Neuronal stem cell (in vitro differentiated cells): ENCODE measurements around the gene TMEM255B.

Source experiments
- DNase-seq: peaks from one replicate; pipeline ENCODE4 v3.0.0-alpha.2; 2013; ENCODE audit warnings: low spot score
- H2AFZ ChIP-seq: one replicate; pipeline ENCODE4 v1.6.1; 2013; ENCODE audit warnings: mild to moderate bottlenecking, low read length, inconsistent platforms
- H2AK5ac ChIP-seq: 2 replicates; pipeline ENCODE4 v1.6.1; 2013; ENCODE audit warnings: low read depth, mild to moderate bottlenecking, inconsistent platforms, low read length, moderate library complexity, mixed read lengths
- H2BK120ac ChIP-seq: 2 replicates; pipeline ENCODE4 v1.6.1; 2013; ENCODE audit warnings: low read depth, mild to moderate bottlenecking, inconsistent platforms, low read length, moderate library complexity, mixed read lengths
- H2BK12ac ChIP-seq: one replicate; pipeline ENCODE4 v1.6.1; 2013; ENCODE audit warnings: low read length, inconsistent platforms
- H2BK15ac ChIP-seq: 2 replicates; pipeline ENCODE4 v1.6.1; 2013; ENCODE audit warnings: mild to moderate bottlenecking, low read length, inconsistent platforms, mixed read lengths
- H2BK5ac ChIP-seq: one replicate; pipeline ENCODE4 v1.6.1; 2013; ENCODE audit warnings: inconsistent platforms, mild to moderate bottlenecking, low read length, moderate library complexity
- H3K14ac ChIP-seq: one replicate; pipeline ENCODE4 v1.6.1; 2013; ENCODE audit warnings: low read length, inconsistent platforms
- H3K18ac ChIP-seq: 2 replicates; pipeline ENCODE4 v1.6.1; 2013; ENCODE audit warnings: low read length, inconsistent platforms
- H3K23ac ChIP-seq: 2 replicates; pipeline ENCODE4 v1.6.1; 2013; ENCODE audit warnings: low read depth, mild to moderate bottlenecking, mixed read lengths, low read length, inconsistent platforms; ENCODE audit not compliant: poor library complexity
- H3K27ac ChIP-seq: replicated peaks from 3 replicates; pipeline ENCODE4 v1.5.1; 2013; ENCODE audit warnings: low read length, inconsistent platforms
- H3K27me3 ChIP-seq, 3 experiments: 2 replicates each; pipeline ENCODE4 v1.6.1; 2013; ENCODE audit warnings: low read length in 3 of 3, mild to moderate bottlenecking in 2 of 3, inconsistent platforms in 1 of 3, low read depth in 1 of 3, mixed read lengths in 1 of 3, moderate library complexity in 1 of 3; ENCODE audit not compliant: control insufficient read depth in 3 of 3, insufficient read depth in 3 of 3
- H3K36me3 ChIP-seq, 2 donors: replicated peaks in 1 of 2; 2 replicates each; pipeline ENCODE4 v1.6.1; 2013; ENCODE audit warnings: low read length in 2 of 2; ENCODE audit not compliant: control insufficient read depth in 2 of 2, insufficient read depth in 2 of 2
- H3K4ac ChIP-seq: 2 replicates; pipeline ENCODE4 v1.6.1; 2013; ENCODE audit warnings: inconsistent platforms, mild to moderate bottlenecking, low read length, moderate library complexity
- H3K4me1 ChIP-seq, 2 donors: 1 replicate in 1 of 2; 2 replicates in 1 of 2; pipeline ENCODE4 v1.6.1; 2013; ENCODE audit warnings: low read length in 2 of 2, low read depth in 1 of 2; ENCODE audit not compliant: control insufficient read depth in 2 of 2, insufficient read depth in 1 of 2
- H3K4me2 ChIP-seq: one replicate; pipeline ENCODE4 v1.6.1; 2013; ENCODE audit warnings: mild to moderate bottlenecking, low read length, inconsistent platforms; ENCODE audit not compliant: insufficient read depth, poor library complexity, severe bottlenecking
- H3K4me3 ChIP-seq, 2 donors: 2 replicates each; pipeline ENCODE4 v1.5.1; 2013; ENCODE audit warnings: low read length in 2 of 2, mild to moderate bottlenecking in 2 of 2, inconsistent platforms in 1 of 2, moderate library complexity in 1 of 2
- H3K79me1 ChIP-seq: one replicate; pipeline ENCODE4 v1.6.1; 2013; ENCODE audit warnings: low read depth, mild to moderate bottlenecking, inconsistent platforms, low read length, moderate library complexity
- H3K9ac ChIP-seq: one replicate; pipeline ENCODE4 v1.6.1; 2013; ENCODE audit warnings: mild to moderate bottlenecking, low read depth, low read length, inconsistent platforms; ENCODE audit not compliant: poor library complexity
- H3K9me3 ChIP-seq, 2 donors: replicated peaks in 1 of 2; 2 replicates each; pipeline versions ENCODE3 to v1.6.1; 2013; ENCODE audit warnings: low read length in 2 of 2, mild to moderate bottlenecking in 2 of 2, inconsistent platforms in 1 of 2, low read depth in 1 of 2, mixed read lengths in 1 of 2, moderate library complexity in 1 of 2; ENCODE audit not compliant: control insufficient read depth in 2 of 2, insufficient read depth in 1 of 2
- H4K8ac ChIP-seq: one replicate; pipeline ENCODE4 v1.6.1; 2013; ENCODE audit warnings: low read depth, mild to moderate bottlenecking, inconsistent platforms, low read length, moderate library complexity
- H4K91ac ChIP-seq: one replicate; pipeline ENCODE4 v1.6.1; 2013; ENCODE audit warnings: low read length, low read depth, mild to moderate bottlenecking, inconsistent platforms; ENCODE audit not compliant: poor library complexity
- WGBS, 2 donors: extraction: QIAGEN DNeasy Blood & Tissue Kit; methylation state at CpG; one replicate each; pipeline ENCODE4 v1.1.7; 2013; ENCODE audit warnings: missing lambda C conversion rate in 2 of 2, mixed read lengths in 1 of 2; ENCODE audit not compliant: insufficient read length in 2 of 2, insufficient replicate concordance in 1 of 2; ENCODE audit errors: extremely low coverage in 2 of 2; 5-methylcytosine and 5-hydroxymethylcytosine counted together

The TMEM255B gene

GRCh38 chr13:113836768-113837559 lies 77.9 kb downstream of the TMEM255B start:
- Histone ChIP-seq H3K23ac (peak overlapping the region; percentile 93), H4K8ac (no peak overlapping the region), H3K9me3 (no peaks in the 10 kb centered on the region), H3K4me1 (peaks cover 12 to 35% of the 10 kb centered on the region in 2 donors), H4K91ac (peak overlapping the region; percentile 100), H2BK12ac (peak overlapping the region; percentile 99), H3K27ac (peak overlapping the region; percentile 51), H3K36me3 (peaks cover 0 to 8% of the 10 kb centered on the region in 2 donors), H2BK15ac (peak overlapping the region; percentile 91), H3K18ac (peak overlapping the region; percentile 96), H2BK120ac (peak overlapping the region; percentile 99), H3K79me1 (no peaks in the 10 kb centered on the region), H2AFZ (peak overlapping the region; percentile 62), H3K4me3 (no peak overlapping the region), H2BK5ac (peak overlapping the region; percentile 100), H3K9ac (peak overlapping the region; percentile 61), H2AK5ac (peak overlapping the region; percentile 100), H3K27me3 (no peaks in the 10 kb centered on the region), H3K14ac (peak overlapping the region; percentile 91), H3K4ac (peak overlapping the region; percentile 100), H3K4me2 (no peak overlapping the region)
- no CpG with 5 or more reads among the region's 19 CpGs for WGBS, 2 donors
- DNase-seq = no peak

GRCh38 chr13:113837560-113838355 lies 78.7 kb downstream of the TMEM255B start:
- Histone ChIP-seq H2BK120ac (peak overlapping the region; percentile 99), H3K4ac (peak overlapping the region; percentile 100), H3K9me3 (no peaks in the 10 kb centered on the region), H3K36me3 (peaks cover 0 to 8% of the 10 kb centered on the region in 2 donors), H3K14ac (peak overlapping the region; percentile 91), H2AK5ac (peak overlapping the region; percentile 100), H3K4me1 (peaks cover 12 to 35% of the 10 kb centered on the region in 2 donors), H2BK5ac (peak overlapping the region; percentile 100), H2BK12ac (peak overlapping the region; percentile 99), H3K27ac (peak overlapping the region; percentile 51), H4K8ac (peak overlapping the region; percentile 98), H3K23ac (peak overlapping the region; percentile 93), H2AFZ (peak overlapping the region; percentile 62), H3K18ac (peak overlapping the region; percentile 96), H3K79me1 (no peaks in the 10 kb centered on the region), H2BK15ac (peak overlapping the region; percentile 91), H3K4me2 (no peak overlapping the region), H4K91ac (peak overlapping the region; percentile 100), H3K27me3 (no peaks in the 10 kb centered on the region), H3K9ac (peak overlapping the region; percentile 70), H3K4me3 (no peak overlapping the region)
- no peak for DNase-seq
- WGBS, 2 donors = no CpG with 5 or more reads among the region's 16 CpGs

- Histone ChIP-seq H2AFZ (no peak overlapping the region), H3K14ac (no peak overlapping the region), H3K4ac (peak overlapping the region; percentile 77), H3K27ac (no peak overlapping the region), H2BK120ac (peak overlapping the region; percentile 65), H3K79me1 (peaks cover 1% of the 10 kb centered on the region), H4K91ac (peak overlapping the region; percentile 38), H3K36me3 (peaks cover 0 to 8% of the 10 kb centered on the region in 2 donors), H2BK5ac (peak overlapping the region; percentile 100), H4K8ac (peak overlapping the region; percentile 70), H2BK15ac (peak overlapping the region; percentile 99), H3K27me3 (no peaks in the 10 kb centered on the region), H3K4me1 (peaks cover 12 to 35% of the 10 kb centered on the region in 2 donors), H3K9me3 (no peaks in the 10 kb centered on the region), H3K4me2 (no peak overlapping the region), H3K23ac (peak overlapping the region; percentile 85), H3K4me3 (no peak overlapping the region), H3K18ac (peak overlapping the region; percentile 96), H3K9ac (no peak overlapping the region), H2BK12ac (peak overlapping the region; percentile 93), H2AK5ac (peak overlapping the region; percentile 100)
- WGBS, 2 donors = no CpG with 5 or more reads among the region's 8 CpGs
- DNase-seq = no peak
Observed at GRCh38 chr13:113838711-113839201, 79.7 kb downstream of the TMEM255B start.
